Activated T-cell treated with anti-CD3 and anti-CD28 coated beads, Interleukin-2, amount 50 U/mL, for 4 hours (primary cell): ENCODE data around the gene AJM1. TPM values are rescaled to one million over a fixed set of nuclear protein-coding genes. Genes with fewer than 3 reads are reported as not detected.

Experiments used
- ATAC-seq, 2 donors: fragments of 200-7000 bp; cut with Tn5 transposase; one replicate each; pipeline ENCODE4 v1.10.0; 2021
- DNase-seq: peaks from one replicate; pipeline ENCODE4 v3.0.0-alpha.2; 2020
- H3K27me3 Mint-ChIP-seq: one replicate; pipeline ENCODE4 v1.8.0; 2021; ENCODE audit warnings: low read depth, mixed read lengths
- H3K36me3 Mint-ChIP-seq: one replicate; pipeline ENCODE4 v1.8.0; 2022; ENCODE audit warnings: mixed read lengths; ENCODE audit not compliant: insufficient read depth
- H3K4me1 Mint-ChIP-seq: one replicate; pipeline ENCODE4 v1.8.0; 2021; ENCODE audit warnings: low read depth, mixed read lengths
- H3K4me3 Mint-ChIP-seq: one replicate; pipeline ENCODE4 v1.8.0; 2021; ENCODE audit warnings: mild to moderate bottlenecking, moderate library complexity, mixed read lengths
- H3K9me3 Mint-ChIP-seq: one replicate; pipeline ENCODE4 v1.8.0; 2021; ENCODE audit warnings: mixed read lengths
- total RNA-seq, 3 donors: library from RNA; stranded (reverse); gene quantifications; one replicate each; pipeline ENCODE4 v1.2.1, GENCODE V29; 2021

Gene AJM1
- total RNA-seq, 3 donors from 2014 or later = 1.5 to 2.2 (median 1.7) TPM

GRCh38 chr9:136804509-136805206, 37.6 kb upstream of the AJM1 start:
- Mint-ChIP-seq H3K4me3 (no peak overlapping the region), H3K36me3 (peaks cover 4% of the 10 kb centered on the region), H3K27me3 (no peaks in the 10 kb centered on the region), H3K9me3 (no peaks in the 10 kb centered on the region), H3K4me1 (peaks cover 28% of the 10 kb centered on the region)
- ATAC-seq (no peak), DNase-seq (no peak)

GRCh38 chr9:136805207-136805740, 37.0 kb upstream of the AJM1 start:
- H3K9me3 Mint-ChIP-seq = no peaks in the 10 kb centered on the region
- ATAC-seq (no peak), DNase-seq (no peak)
- H3K27me3 Mint-ChIP-seq = no peaks in the 10 kb centered on the region
- H3K4me1 Mint-ChIP-seq = peaks cover 32% of the 10 kb centered on the region
- H3K36me3 Mint-ChIP-seq = peaks cover 9% of the 10 kb centered on the region
- no peak overlapping the region for H3K4me3 Mint-ChIP-seq

- H3K36me3 Mint-ChIP-seq = peaks cover 11% of the 10 kb centered on the region
- H3K9me3 Mint-ChIP-seq = no peaks in the 10 kb centered on the region
- ATAC-seq (no peak), DNase-seq (no peak)
- H3K27me3 Mint-ChIP-seq = no peaks in the 10 kb centered on the region
- H3K4me3 Mint-ChIP-seq = peak overlapping the region; percentile 86
- H3K4me1 Mint-ChIP-seq = peaks cover 30% of the 10 kb centered on the region
These were observed 36.2 kb upstream of the AJM1 start for GRCh38 chr9:136806067-136806466.

- DNase-seq (no peak), ATAC-seq (no peak)
- Mint-ChIP-seq H3K27me3 (no peaks in the 10 kb centered on the region), H3K36me3 (peaks cover 12% of the 10 kb centered on the region), H3K4me1 (peaks cover 27% of the 10 kb centered on the region), H3K9me3 (no peaks in the 10 kb centered on the region), H3K4me3 (peak overlapping the region; percentile 86)
These were observed 35.6 kb upstream of the AJM1 start for GRCh38 chr9:136806631-136807201.

GRCh38 chr9:136807281-136808074, 34.8 kb upstream of the AJM1 start, which contains the start of gene RABL6:
RABL6 (plus strand) TSS chr9:136807948; CDS start chr9:136808197, 249 bp downstream.
- DNase-seq = peak; percentile 76
- Mint-ChIP-seq H3K27me3 (no peaks in the 10 kb centered on the region), H3K36me3 (peaks cover 12% of the 10 kb centered on the region), H3K4me3 (peak within 1 kb of the TSS; percentile 86), H3K4me1 (peaks cover 27% of the 10 kb centered on the region), H3K9me3 (no peaks in the 10 kb centered on the region)
- peak; percentile 87 to 88 for ATAC-seq

- peaks cover 32% of the 10 kb centered on the region for H3K4me1 Mint-ChIP-seq
- no peaks in the 10 kb centered on the region for H3K27me3 Mint-ChIP-seq
- peaks cover 12% of the 10 kb centered on the region for H3K36me3 Mint-ChIP-seq
- H3K4me3 Mint-ChIP-seq = peak overlapping the region; percentile 86
- DNase-seq (peak; percentile 50), ATAC-seq (peak; percentile 49 to 58)
- no peaks in the 10 kb centered on the region for H3K9me3 Mint-ChIP-seq
These were observed 34.0 kb upstream of the AJM1 start for GRCh38 chr9:136808075-136808805.

- Mint-ChIP-seq H3K27me3 (no peaks in the 10 kb centered on the region), H3K9me3 (no peaks in the 10 kb centered on the region), H3K36me3 (peaks cover 13% of the 10 kb centered on the region), H3K4me1 (peaks cover 34% of the 10 kb centered on the region), H3K4me3 (peak overlapping the region; percentile 86)
- ATAC-seq (no peak), DNase-seq (no peak)
These were observed 33.5 kb upstream of the AJM1 start for GRCh38 chr9:136808806-136809158.

GRCh38 chr9:136814725-136815421, 27.4 kb upstream of the AJM1 start:
- Mint-ChIP-seq H3K4me1 (peaks cover 21% of the 10 kb centered on the region), H3K4me3 (no peak overlapping the region), H3K9me3 (no peaks in the 10 kb centered on the region), H3K36me3 (peaks cover 19% of the 10 kb centered on the region), H3K27me3 (no peaks in the 10 kb centered on the region)
- DNase-seq = no peak
- ATAC-seq = no peak

- no peak overlapping the region for H3K4me3 Mint-ChIP-seq
- H3K9me3 Mint-ChIP-seq = no peaks in the 10 kb centered on the region
- peaks cover 18% of the 10 kb centered on the region for H3K4me1 Mint-ChIP-seq
- ATAC-seq (no peak), DNase-seq (no peak)
- H3K36me3 Mint-ChIP-seq = peaks cover 15% of the 10 kb centered on the region
- H3K27me3 Mint-ChIP-seq = no peaks in the 10 kb centered on the region
These were observed 26.9 kb upstream of the AJM1 start for GRCh38 chr9:136815422-136815782.

- no peak overlapping the region for H3K4me3 Mint-ChIP-seq
- no peaks in the 10 kb centered on the region for H3K27me3 Mint-ChIP-seq
- H3K4me1 Mint-ChIP-seq = peaks cover 3% of the 10 kb centered on the region
- H3K36me3 Mint-ChIP-seq = peaks cover 13% of the 10 kb centered on the region
- H3K9me3 Mint-ChIP-seq = no peaks in the 10 kb centered on the region
- peak in 1 of 2 donors; percentile 23 for ATAC-seq
- DNase-seq = no peak
These were observed 21.1 kb upstream of the AJM1 start for GRCh38 chr9:136820971-136821825.

GRCh38 chr9:136821826-136822544, 20.3 kb upstream of the AJM1 start:
- H3K4me3 Mint-ChIP-seq = no peak overlapping the region
- no peaks in the 10 kb centered on the region for H3K27me3 Mint-ChIP-seq
- DNase-seq = no peak
- peaks cover 3% of the 10 kb centered on the region for H3K4me1 Mint-ChIP-seq
- H3K9me3 Mint-ChIP-seq = no peaks in the 10 kb centered on the region
- no peak for ATAC-seq
- peaks cover 11% of the 10 kb centered on the region for H3K36me3 Mint-ChIP-seq

GRCh38 chr9:136823136-136824046, 18.9 kb upstream of the AJM1 start:
- H3K36me3 Mint-ChIP-seq = peaks cover 10% of the 10 kb centered on the region
- H3K4me3 Mint-ChIP-seq = no peak overlapping the region
- H3K4me1 Mint-ChIP-seq = peaks cover 3% of the 10 kb centered on the region
- H3K27me3 Mint-ChIP-seq = no peaks in the 10 kb centered on the region
- ATAC-seq (no peak), DNase-seq (no peak)
- no peaks in the 10 kb centered on the region for H3K9me3 Mint-ChIP-seq
